NCI-H1436 treated with DMSO at 0.1 percent for 48 hours (cell line): ENCODE data around the gene HOGA1.
"Not testable (repeated sequence)": the region's sequence is repeated elsewhere in the genome, so short reads cannot be mapped to it uniquely, and the experiment has no call there.

Source experiments
- DNase-seq: peaks from one replicate; lab custom pipeline; 2025; lab: John Stamatoyannopoulos, UW

Gene HOGA1

DNA sequence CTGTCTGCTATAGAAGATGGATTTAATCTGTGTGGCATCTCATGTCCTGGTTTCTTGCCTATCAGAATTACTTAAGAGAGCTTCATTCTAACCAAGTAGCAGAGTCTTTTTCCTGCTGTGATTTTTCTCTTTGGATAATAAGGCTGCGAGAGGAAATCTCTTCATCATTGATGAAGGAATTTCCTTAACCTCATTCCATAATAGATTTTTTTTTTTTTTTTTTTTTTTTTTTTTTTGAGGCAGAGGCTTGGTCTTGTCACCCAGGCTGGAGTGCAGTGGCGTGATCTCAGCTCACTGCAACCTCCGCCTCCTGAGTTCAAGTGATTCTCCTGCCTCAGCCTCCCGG is 65.2 kb downstream of the HOGA1 start:
- not testable (repeated sequence) for DNase-seq

DNA sequence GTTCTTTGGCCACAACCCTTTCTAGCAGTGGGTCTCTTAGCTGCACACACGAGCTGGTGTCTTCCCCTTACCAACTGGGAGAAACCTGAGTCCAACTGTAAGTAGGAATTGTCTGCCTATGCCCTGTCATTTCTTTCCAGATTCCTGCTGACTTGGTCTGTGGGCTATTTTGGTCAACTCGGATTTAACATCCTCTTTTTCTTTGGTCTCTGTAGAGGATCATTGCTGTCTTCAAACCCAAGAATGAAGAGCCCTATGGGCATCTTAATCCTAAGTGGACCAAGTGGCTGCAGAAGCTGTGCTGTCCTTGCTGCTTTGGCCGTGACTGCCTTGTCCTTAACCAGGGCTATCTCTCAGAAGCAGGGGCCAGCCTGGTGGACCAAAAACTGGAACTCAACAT is 66.5 kb downstream of the HOGA1 start:
- DNase-seq, result no peak

DNA sequence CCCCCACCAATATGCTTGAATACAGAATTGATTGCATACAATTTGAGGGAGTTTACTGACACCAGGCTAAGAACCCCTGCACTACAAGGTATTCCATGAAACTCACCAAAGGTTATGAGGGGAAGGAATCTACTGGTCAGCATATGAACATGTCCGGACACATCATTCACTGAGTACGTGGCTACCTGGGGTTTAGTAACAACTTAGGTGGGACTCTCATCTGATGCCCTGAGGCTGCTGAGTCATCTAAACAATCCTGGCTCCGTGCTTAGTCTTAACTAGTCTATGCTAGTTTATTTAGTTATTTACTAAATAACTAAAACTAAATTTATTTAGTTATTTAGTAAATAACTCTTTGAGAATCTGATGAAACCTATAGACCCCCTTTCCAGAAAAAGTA is 67.6 kb downstream of the HOGA1 start:
- no peak for DNase-seq

DNA sequence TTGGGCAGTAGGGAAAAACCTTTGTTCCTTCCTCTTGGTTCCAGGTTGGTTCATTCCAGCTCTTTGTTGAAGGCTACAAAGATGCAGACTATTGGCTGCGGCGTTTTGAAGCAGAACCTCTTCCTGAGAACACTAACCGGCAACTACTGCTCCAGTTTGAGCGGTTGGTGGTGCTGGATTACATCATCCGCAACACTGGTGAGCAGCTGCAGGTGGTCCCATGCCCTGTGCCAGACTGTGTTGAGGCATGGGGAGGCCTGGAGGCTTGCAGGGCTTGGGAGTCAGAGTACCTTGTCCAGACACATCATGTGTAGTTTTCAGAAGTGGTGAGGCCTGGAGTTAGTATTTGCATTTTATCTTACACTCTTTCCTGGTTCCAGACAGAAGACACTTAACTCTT is 72.6 kb downstream of the HOGA1 start:
- no peak for DNase-seq

DNA sequence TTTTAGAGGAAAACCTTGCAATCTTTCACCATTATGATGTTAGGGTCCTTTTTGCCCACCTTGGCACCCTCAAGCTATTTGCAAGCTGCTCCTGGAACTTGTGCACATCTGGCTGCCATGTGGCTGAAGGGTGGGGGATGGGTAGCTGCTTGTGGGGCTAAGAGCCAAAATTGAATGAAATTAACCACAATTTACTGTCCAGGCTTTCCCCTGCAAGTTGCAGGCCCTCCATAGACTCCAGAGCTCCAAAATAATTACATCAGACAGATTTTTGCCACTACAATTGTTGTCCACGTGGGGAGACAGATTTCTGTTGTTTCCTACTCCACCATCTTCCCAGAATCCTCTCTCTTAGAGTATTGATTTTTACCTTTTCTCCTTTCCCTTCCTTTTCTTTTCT is 75.4 kb downstream of the HOGA1 start:
- DNase-seq, result no peak
